GM20000 (cell line): ENCODE results near the gene TRMT6.

ENCODE experiments used
- DNase-seq: peaks from one replicate; pipeline ENCODE4 v3.0.0; 2012; ENCODE audit warnings: low spot score
- CTCF ChIP-seq: IDR thresholded peaks from 2 replicates; pipeline ENCODE4 v1.5.1; 2012; ENCODE audit warnings: mild to moderate bottlenecking, control low read depth; ENCODE audit errors: extremely low read depth, missing control alignments

Gene TRMT6

GRCh38 chr20:5973971-5974370 lies 23.6 kb upstream of the TRMT6 start:
- no peak for TF ChIP-seq CTCF
- no peak for DNase-seq

- DNase-seq: no peak
- no peak for TF ChIP-seq CTCF
Observed at GRCh38 chr20:5973172-5973571, 22.8 kb upstream of the TRMT6 start.

GRCh38 chr20:5971203-5971602 lies 20.9 kb upstream of the TRMT6 start:
- no peak for DNase-seq
- TF ChIP-seq CTCF: no peak

GRCh38 chr20:5970381-5970780 lies 20.0 kb upstream of the TRMT6 start:
- no peak for TF ChIP-seq CTCF
- no peak for DNase-seq

- no peak for TF ChIP-seq CTCF
- no peak for DNase-seq
Observed at GRCh38 chr20:5969940-5970339, 19.6 kb upstream of the TRMT6 start.

- DNase-seq: no peak
- TF ChIP-seq CTCF: no peak
Observed at GRCh38 chr20:5969348-5969935, 19.1 kb upstream of the TRMT6 start.

GRCh38 chr20:5968462-5968861 lies 18.1 kb upstream of the TRMT6 start:
- DNase-seq: no peak
- TF ChIP-seq CTCF: no peak
